HG03565 (cell line): ENCODE measurements around the gene LIMD2.

Source experiments
- ATAC-seq: cut with Tn5 transposase; IDR thresholded peaks from one replicate; pipeline ENCODE4 v1.9.1; 2021; ENCODE audit warnings: mild to moderate bottlenecking, moderate library complexity; ENCODE audit not compliant: unreplicated experiment

LIMD2 gene

DNA sequence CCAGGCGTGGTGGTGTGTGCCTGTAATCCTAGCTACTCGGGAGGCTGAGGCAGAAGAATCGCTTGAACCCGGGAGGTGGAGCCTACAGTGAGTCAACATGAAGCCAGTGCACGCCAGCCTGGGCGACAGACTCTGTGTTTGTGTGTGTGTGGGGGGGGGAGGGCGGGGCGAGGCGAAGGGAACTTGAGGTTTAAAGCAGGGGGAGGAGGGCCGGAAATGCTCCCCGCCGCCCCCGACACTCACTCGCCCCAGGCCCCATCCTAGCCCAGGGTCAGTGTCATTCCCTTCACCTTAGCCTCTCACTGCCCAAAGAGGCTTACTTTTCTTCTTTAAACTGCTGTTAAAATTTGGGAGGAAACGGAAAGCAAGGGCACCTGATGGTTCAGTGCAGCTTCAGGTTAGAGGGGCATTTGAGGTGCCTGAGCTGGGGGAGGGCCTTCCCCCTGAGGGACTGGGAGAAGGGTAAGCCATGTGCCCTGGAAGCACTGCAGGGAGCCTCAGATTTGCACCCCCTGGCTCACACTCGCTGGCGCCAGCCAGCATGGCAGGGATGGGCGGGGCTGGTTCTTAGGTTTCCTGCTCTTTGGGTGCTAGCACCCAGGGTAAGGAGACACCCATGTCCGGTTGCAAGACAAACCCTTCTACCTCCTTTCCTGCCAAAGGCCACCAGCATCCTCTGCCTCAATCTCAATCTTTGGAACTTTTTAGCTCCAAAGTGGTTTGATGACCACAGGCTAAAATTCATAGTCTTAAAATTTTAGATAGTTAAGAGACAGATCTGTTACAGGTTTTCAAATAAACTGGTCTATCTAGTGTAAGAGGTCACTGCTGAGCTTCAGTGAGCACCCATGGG lies 2.2 kb upstream of the LIMD2 start:
- ATAC-seq, result no peak

DNA sequence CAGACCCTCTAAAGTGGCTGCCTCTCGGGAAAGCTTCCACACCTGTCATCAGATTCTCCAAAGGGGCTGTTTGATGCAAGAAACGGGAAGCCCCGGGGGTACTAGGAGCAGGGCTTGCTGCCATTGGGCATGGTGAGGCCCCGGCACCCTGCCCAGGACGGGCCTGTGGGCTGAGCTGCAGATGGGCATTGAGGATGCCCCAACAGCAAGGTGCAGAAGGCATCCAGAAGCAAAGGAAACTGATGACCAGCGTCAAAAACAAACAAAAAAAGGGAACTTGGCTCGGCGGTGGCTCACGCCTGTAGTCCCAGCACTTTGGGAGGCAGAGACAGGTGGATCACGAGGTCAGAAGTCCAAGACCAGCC lies 1.5 kb upstream of the LIMD2 start:
- no peak for ATAC-seq

DNA sequence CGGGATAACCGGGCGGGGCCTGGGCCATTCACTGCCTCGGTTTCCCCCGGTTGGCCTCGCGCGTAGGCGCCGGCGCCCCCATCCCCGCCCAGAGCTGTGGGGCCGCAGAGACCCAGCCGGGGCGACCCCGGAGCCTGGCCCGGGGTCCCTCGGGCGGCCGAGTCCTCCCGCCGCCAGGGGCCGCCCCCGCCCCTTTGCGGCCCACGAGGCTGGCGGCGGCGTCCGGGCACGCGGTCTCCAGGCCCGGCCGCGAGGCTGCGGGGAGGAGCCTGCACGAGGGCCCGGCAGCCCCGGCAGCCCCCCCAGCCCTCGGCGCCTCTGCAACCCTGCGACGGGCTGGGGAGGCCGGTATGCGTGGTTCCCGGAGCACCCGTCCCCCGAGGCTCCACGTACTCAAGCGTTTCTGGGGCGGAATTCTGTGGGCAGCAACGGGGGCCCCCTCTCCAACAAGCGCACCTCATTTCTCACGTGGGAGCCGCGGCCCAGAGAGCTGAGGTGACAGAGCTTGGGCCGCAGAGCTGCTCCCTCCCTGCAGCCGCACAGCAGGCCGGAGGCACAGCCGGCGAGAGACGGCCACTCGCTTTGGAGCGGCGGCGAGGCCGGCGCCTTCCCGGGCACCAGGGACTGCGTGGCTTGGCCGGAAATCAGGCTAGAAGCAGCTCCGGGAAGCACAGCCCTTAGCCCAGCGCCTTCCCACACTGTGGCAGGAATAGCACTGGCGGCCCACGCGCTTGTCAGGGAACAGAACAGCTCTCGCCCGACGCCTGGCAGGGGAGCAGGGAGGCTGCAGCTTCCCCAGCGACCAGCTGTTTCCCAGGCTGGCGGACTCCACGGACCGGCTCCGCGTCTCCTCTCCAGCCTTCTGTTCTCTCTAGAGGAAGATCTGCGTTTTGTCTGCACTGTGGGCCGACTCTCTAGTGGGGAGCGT lies 867 bp upstream of the LIMD2 start:
- ATAC-seq, result no peak

DNA sequence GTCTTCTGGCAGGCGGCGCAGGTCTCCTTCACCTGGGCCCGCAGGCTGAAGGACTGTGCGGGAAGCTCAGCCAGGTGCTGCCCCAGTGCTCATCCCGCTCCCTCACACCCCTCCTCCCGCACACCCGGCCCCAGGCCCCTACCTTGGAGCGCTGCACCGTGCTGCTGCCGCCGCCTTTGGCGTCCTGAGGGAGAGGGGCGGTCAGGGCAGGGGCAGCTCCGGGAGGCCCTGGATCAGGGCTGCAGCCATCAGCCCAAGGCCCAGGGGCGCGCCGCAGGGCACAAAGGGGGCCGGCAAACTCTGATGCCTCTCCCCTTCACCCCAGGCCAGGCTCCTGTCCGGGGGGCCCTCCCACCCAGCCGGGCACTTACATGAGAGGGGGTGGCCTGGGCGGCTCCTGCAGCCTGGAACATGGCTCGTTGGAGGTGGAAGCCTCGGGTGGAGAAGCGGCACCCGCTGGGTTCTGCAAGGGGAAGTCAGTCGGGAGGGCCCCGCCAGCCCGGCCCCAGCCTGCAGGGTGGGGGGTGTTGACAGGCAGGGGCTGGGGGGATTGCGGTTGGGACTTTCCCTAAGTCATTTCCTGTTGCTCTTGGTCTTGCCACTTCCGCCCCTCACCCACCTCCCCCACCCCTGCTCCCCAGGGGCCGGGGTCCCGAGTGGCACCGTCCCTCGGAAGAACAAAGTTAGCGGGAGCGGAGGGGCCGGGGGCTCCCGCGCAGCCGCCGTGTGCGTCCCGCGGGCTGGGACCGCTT lies 863 bp downstream of the LIMD2 start:
- no peak for ATAC-seq

DNA sequence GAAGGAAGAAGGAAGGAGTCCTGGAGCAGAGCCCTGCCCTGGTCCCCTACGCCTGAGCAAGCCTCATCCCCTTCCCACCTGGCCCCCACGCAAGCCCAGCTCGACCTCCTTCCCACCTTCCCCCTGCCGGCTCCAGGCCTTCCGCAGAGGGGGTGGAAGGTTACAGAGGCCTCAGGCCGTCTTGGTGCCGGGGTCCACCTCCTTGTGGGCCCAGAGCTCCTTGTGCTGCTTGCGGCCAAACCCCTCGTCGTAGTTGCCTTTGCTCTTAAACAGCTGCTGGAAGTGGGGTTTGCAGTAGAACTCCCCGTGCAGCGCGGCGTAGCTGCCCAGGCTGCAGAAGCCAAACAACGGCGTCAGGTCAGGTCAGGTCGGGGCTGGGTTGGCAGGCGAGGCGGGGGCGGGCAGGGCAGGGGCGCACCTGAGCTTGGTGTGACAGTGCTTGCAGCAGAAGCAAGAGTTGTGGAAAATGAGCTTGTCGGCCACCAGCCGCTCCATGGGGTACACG lies 1.5 kb downstream of the LIMD2 start:
- ATAC-seq, result no peak

DNA sequence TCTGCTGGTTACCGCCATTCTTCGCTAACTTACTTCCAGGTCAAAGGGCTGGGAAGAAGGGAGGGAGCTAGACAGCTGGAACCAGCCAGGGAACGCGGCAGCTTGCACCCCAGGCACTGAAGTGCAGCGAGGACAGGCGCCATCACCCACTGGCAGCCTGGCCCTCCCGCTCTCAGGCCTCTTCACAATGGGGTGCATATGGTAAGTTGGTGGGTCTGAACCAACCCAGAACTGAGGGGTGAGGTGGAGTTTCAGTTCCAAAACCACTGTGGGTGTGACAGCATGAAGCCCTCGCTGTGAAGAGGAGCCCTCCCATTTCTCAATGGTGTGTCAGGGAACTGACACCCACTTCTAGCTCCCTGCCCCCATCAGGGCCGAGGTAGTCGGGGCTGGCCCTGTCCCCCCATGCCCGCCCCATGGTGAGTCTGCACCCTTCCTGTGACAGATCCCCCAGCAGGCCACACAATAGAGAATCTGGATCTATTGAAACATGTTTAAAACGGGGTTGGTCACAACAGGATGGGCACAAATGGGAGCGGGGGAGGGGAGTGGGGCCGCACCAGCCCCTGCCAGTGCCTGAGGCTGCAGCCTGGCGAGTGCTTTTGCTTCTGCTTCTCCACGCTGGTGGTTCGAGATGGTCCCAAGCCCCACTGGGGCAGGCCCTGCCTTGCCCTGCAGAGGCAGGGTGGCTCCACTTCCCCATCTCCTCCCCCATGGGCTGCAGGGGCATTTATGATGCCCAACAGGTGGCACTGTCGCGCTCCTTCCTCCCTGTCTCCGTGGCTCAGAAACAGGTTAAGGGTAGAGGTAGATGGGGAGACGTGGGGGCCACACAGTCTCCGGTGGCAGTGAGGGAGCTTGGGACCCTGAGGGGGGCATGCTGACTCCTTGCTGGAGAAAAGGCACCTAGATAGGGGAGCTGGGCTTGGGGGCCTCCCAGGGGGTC lies 2.3 kb downstream of the LIMD2 start:
- ATAC-seq, result peak; percentile 26

DNA sequence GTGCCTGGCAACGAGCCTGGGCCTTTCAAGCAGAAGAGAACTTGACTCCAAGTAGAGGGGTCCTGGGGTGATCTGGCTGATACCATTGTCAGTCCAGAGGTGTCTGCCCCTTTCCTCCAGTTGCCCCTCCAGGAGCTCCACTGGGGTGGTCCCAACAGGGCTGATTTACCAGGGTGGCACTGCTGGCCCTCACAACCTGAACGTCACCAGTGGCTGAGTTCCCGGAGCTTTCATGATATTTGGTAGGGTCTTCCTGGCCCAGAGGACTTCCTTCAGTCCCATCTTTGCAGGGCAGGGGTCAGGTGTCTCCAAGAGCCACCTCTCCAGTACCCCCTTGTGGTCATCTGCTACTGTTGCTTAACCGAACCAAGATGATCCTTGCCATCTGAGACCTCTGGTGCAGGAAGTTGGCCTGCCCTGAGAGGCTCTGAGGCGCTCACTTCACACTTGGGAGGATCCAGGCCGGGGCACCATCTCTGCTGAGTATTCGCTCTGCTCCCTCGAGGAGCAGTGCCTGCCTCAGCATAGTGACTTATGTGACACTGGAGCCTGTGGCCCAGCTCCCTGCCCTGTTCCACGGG lies 3.5 kb downstream of the LIMD2 start:
- no peak for ATAC-seq

DNA sequence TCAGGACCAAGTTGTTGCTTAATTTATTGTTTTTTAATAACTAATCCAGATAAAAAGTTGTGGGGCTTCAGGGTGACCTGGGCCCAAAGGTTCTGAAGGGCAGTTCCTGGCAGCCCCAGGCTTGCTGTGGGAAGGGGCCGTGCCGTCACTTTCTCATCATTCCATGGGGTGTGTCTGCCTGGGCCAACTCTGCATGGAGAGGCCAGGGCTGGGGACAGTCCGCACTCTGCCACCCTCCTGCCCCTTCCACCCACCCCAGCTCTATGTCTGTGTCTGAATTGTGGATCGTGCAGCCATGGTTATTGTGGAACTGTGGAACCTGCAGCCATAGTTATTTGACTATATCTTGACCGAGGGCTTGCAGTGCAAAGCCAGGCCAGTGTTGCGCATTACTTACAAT lies 4.0 kb downstream of the LIMD2 start:
- ATAC-seq, result no peak

DNA sequence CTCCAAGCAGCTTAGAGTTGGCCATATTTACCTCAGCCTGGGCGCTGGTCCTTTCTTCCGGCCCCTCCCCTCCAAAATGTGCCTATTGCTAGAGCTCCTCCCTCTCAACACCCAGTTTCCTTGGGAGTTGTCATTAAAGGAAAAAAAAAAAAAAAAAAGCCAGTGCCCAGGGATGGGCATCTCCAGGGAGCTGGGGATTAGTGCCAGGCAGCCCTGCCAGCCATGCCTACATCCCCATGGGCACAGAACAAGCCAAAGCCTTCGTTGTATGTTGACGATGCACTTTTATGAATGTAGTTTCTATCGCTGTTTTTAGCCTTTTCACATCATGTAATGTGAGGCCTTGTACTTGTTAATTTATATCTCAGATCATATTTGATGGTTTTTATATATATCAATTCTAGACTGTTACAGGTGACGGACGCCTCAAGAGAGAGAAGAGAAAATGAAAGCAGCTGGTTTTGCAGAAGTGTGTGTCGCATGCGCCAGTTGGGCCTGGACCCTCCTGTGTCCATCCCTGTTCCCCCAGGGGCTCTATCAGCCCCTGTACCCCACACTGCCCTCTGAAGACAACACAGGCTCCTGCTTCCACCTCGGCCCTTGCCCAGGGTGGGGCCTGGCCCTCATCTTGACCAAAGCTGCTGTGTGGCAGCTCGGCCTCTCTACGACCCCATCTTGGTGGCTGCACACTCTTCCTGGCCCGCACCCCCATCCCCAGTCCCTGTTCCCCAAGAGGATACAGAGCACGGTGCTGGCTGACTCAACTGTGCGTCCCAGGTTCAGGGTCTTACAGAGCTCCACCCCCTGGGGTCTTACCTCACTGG lies 4.8 kb downstream of the LIMD2 start:
- ATAC-seq, result no peak

DNA sequence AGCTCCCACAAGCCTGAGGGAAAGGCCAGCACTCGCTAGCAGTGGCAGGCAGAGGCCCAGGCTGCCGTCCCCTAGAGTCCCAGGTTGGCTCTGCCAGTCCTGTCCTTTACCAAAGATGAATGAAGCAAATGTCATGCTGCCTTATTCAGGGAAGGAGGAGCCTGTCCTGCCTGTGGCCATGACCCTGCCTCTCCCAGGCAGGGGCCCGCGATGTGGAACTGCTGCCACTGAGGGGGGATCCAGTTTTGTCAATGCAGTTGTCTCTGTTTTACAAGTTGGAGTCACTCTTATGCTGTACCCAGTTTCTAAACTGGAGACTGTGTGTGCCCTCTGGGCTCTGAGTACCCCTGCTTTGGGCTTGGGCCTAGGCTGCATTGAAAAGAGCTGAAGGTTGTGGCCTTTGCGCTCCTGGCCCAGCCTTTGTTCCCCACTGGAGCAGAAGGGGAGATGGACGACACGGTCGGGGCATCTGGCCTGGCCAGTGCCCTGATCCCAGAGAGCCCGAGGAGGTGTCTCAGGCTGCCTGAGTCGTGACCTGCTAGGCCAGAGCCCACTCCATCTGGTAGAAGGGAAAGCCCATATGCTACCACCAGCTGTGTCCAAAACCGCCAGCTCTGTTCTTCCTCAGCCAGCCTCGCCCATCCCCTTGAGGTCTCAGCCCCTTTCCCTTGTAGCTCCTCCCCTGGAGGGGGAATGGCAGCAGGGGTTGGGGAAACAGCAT lies 5.5 kb downstream of the LIMD2 start:
- no peak for ATAC-seq

DNA sequence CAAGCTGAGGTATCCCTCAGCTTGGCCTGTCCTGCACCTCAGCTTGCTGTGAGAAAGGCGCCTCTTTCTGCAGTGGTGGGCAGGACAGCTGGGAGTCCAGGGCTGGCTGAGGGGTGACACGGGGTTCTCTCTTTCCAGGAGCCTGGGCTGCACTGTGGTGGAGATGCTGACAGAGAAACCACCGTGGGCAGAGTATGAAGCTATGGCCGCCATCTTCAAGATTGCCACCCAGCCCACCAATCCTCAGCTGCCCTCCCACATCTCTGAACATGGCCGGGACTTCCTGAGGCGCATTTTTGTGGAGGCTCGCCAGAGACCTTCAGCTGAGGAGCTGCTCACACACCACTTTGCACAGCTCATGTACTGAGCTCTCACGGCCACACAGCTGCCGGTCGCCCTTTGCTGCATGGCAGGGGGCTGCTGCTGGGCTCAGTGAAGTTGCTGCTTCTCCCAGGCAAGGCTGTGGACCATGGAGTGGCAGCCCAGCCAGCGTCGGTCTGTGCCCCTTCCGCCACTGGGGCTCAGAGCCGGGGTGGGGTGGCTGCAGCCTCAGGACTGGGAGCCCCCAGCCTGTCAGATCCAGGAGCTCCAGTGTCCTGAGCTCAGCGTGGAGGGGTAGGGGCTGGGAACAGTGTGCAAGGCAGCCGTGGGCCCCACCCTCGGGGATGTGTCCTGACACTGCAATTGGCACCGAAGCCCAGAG lies 6.4 kb downstream of the LIMD2 start:
- ATAC-seq, result no peak

DNA sequence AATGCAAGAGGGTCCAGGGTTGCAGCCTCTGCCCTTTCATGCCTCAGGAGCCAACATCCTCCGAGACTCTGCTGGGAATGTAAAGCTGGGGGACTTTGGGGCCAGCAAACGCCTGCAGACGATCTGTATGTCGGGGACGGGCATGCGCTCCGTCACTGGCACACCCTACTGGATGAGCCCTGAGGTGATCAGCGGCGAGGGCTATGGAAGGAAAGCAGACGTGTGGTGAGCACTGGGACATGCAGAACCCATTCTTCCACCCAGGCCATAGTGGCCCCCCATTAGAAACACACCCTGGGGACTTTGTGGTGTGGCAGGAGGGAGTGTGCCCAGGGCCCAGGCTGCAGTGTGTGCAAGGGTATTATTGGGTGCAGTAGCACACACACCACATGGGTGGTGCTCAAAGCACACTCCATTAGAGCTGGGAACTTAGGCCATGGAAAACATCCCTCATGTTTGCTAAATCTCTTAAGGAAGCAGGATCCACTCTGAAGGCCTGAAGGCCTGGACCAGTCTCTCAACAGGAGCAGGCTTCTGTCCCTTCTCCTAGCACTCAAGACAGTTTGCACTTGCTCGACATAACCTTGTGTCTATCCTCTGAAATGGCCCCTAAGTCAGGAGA lies 7.6 kb downstream of the LIMD2 start:
- ATAC-seq, result no peak

DNA sequence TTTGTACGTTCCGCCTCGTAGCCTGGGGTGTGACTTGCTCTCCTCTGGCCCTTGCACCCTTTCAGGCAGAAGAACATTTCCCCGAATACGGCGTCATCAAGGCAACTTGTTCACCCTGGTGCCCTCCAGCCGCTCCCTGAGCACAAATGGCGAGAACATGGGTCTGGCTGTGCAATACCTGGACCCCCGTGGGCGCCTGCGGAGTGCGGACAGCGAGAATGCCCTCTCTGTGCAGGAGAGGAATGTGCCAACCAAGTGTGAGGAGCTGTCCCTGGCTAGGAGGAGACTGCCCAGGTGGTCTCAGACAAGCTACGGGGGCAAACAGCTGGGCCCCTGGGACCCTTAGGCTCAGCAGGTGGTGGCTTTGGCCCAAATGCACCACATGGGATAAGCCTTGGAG lies 10.4 kb downstream of the LIMD2 start:
- no peak for ATAC-seq

DNA sequence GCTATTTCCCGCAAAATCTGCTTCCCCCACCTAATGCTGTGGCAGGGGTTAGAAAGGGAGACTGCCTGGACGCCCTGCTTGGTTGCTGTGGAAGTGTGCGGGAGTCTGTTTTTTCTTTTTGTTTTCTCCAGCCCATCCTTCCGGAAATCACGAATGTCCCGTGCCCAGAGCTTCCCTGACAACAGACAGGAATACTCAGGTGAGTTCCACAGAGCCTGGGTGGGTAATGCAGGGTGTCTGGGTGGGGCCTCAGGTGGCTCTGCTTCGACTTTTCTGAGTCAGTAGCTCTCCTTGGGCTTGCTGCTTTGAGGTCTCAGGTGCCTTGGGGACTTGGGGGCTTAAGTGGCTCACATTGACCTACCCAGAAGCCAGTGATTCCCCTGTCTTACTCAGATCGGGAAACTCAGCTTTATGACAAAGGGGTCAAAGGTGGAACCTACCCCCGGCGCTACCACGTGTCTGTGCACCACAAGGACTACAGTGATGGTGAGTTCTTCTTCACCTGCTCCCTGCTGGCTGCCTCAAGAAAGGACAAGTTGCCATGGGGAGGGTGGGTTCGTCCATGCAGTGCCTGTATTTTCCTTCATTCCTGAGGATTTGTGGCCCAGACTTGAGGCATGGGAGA lies 11.4 kb downstream of the LIMD2 start:
- ATAC-seq, result no peak

DNA sequence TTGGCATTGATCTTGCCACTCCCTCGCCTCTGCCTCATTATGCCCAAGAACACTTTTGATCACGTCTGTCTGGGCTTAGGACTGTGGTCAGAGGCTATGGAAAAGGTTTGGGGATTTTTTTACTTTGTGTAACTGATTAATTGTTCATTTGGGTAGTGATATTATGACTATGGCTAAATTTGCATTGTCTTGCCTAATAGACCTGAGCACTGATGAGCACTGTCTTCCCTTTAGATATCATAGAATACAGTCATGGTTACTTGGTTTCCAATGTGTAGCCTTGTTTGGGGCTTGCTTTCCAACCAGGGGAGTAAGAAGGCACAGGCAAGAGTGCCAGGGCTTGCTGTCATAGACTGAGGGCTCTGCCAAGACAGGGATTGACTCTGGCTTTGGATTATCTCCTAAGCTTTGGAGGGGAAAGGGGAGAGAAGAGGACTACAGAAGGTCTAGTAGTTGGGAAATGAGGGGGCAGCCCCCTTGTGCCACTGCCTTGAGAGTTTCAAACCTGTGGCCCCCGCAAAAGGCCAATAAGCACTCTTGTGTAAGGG lies 13.7 kb downstream of the LIMD2 start:
- no peak for ATAC-seq

DNA sequence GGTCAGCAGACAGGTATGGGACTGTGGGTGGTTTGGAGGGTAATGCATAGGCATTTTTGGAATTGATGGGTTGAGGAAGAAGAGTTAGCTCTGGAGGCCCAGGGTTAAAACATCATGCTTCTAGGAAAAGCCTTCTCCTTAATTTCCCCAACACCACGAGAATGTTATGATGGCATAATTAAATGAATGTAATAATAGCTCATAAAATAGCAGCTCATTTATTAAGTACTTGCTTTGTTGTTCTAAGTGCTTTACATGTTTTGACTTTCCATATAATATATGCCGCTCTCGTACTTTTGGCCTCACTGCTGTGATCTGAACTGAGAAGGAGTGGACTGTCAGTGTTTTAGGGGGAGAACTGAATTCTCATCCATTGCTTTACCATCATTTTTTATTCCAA lies 14.3 kb downstream of the LIMD2 start:
- no peak for ATAC-seq
